ENCODE measurements around the gene MRPS18A. TPM values are rescaled to one million over a fixed set of nuclear protein-coding genes. Genes with fewer than 3 reads are reported as not detected.

MRPS18A gene
- total and polyA plus RNA-seq, 2 of the 13 experiments (the other 11 are each of a cell fraction or from before 2014, with no cell fraction given) = 87.8 to 89.1 TPM

- no peak overlapping the region for H2AFZ ChIP-seq (ENCODE audit: low read length)
- no peak overlapping the region for H3K4me2 ChIP-seq (ENCODE audit: low read depth, low read length)
- in situ Hi-C loops (cut with HindIII; ENCODE audit: extremely low pct_ligation_motif_present, low pct_unique_long_range_greater_than_20kb) = no loop called here
- ChIA-PET POLR2A (interaction anchor here (0.6 to 7.5 kb wide), 6 partner anchors 10 to 154 kb away, joined by 3 to 55 read pairs (median 12); partner anchors contain the start of genes GTPBP2, MAD2L1BP and MRPS18A), CTCF (ENCODE audit: low intra/inter-chr PET ratio, low total read pairs) (no interaction called here)
- no peak for DNase-seq (ENCODE audit: low spot score)
- ATAC-seq = no peak
- no peak overlapping the region for H3K9ac ChIP-seq (ENCODE audit: insufficient read depth, low read depth, low read length)
- H3K27me3 ChIP-seq (ENCODE audit: control insufficient read depth in 1 of 2, insufficient read depth in 2 of 2, low read length in 2 of 2) = no peaks in the 10 kb centered on the region
- no peaks in the 10 kb centered on the region for H3K79me2 ChIP-seq (ENCODE audit: insufficient read depth, low read length)
- BruUV-seq (replicated peaks) = no TSS peak
- H4K20me1 ChIP-seq (ENCODE audit: insufficient read depth, low read length) = no peaks in the 10 kb centered on the region
- FAIRE-seq = no peak
- H3K9me3 ChIP-seq (ENCODE audit: low read length) = no peaks in the 10 kb centered on the region
- 93% methylated on average over 11 of the region's 15 CpGs for WGBS (ENCODE audit: low lambda C conversion rate)
- intact Hi-C loops (cut with micrococcal nuclease; ENCODE audit: unreplicated experiment) = loop anchor here (2.0 kb wide), 1 partner anchor 29 kb away; no protein-coding TSS in a partner anchor
- TF ChIP-seq ZNF430 (CRISPR knock-in tag; IDR thresholded peaks at IDR 0.05) = no peak
- no peak for TF ChIP-seq GATAD1 (CRISPR knock-in tag; IDR thresholded peaks at IDR 0.05)
- TF ChIP-seq THAP9 (CRISPR knock-in tag; IDR thresholded peaks at IDR 0.05; ENCODE audit: borderline replicate concordance) = no peak
- no peak for TF ChIP-seq AKAP8 (CRISPR knock-in tag; IDR thresholded peaks at IDR 0.05)
- no peak for TF ChIP-seq ZNF20 (CRISPR knock-in tag; IDR thresholded peaks at IDR 0.05)
- TF ChIP-seq SALL1 (CRISPR knock-in tag; IDR thresholded peaks at IDR 0.05) = no peak
- H3K4me1 ChIP-seq (ENCODE audit: insufficient read depth, low read length) = peaks cover 54% of the 10 kb centered on the region
- H3K4me3 ChIP-seq (replicated peaks in 1 of 3; ENCODE audit: insufficient read depth in 1 of 3, low read depth in 2 of 3, low read length in 3 of 3) = no peak overlapping the region
- H3K27ac ChIP-seq (ENCODE audit: extremely low read length, insufficient read depth, low read length) = peak overlapping the region; percentile 39
- peaks cover 46 to 65% of the 10 kb centered on the region in 2 experiments for H3K36me3 ChIP-seq (replicated peaks in 1 of 2; ENCODE audit: control insufficient read depth in 1 of 2, insufficient read depth in 2 of 2, low read length in 2 of 2)
Observed at GRCh38 chr6:43673444-43674084, 14.0 kb downstream of the MRPS18A start.

All from HepG2 (cell line).